ENCODE results near the gene PRR27.

Gene PRR27

DNA sequence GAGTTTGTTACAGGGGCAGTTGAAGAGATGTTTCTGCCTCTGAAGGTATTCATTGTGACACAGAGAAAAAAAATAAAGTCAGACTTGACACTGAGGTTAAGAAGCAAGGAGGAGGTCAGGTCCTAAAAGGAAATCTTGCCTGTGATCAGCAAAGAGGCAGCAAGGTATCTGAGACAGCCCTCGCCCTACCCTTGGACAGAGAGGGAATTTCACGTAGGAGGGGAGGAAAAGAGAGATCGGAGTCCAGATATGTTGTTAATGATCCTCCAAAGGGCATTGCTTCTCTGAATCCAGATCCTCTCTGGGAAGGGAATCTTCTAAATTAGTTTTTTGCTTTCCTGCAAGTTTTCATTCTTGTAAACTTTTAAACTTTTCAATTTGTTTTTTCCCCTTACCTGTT is 15.3 kb upstream of the PRR27 start:
- TF ChIP-seq, protein P1, sequence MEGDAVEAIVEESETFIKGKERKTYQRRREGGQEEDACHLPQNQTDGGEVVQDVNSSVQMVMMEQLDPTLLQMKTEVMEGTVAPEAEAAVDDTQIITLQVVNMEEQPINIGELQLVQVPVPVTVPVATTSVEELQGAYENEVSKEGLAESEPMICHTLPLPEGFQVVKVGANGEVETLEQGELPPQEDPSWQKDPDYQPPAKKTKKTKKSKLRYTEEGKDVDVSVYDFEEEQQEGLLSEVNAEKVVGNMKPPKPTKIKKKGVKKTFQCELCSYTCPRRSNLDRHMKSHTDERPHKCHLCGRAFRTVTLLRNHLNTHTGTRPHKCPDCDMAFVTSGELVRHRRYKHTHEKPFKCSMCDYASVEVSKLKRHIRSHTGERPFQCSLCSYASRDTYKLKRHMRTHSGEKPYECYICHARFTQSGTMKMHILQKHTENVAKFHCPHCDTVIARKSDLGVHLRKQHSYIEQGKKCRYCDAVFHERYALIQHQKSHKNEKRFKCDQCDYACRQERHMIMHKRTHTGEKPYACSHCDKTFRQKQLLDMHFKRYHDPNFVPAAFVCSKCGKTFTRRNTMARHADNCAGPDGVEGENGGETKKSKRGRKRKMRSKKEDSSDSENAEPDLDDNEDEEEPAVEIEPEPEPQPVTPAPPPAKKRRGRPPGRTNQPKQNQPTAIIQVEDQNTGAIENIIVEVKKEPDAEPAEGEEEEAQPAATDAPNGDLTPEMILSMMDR (IDR thresholded peaks at IDR 0.05; ENCODE audit: insufficient read depth, low read length, missing control alignments) = no peak
- ChIA-PET CTCF (no interaction called here), POLR2A (interaction anchor here (0.8 kb wide), 1 partner anchor 647 kb away, joined by 3 read pairs; no protein-coding TSS in a partner anchor)
- DNase-seq (ENCODE audit: low read depth, low spot score) = no peak
- no peak overlapping the region for H3K4me3 ChIP-seq (ENCODE audit: low read depth, low read length)

DNA sequence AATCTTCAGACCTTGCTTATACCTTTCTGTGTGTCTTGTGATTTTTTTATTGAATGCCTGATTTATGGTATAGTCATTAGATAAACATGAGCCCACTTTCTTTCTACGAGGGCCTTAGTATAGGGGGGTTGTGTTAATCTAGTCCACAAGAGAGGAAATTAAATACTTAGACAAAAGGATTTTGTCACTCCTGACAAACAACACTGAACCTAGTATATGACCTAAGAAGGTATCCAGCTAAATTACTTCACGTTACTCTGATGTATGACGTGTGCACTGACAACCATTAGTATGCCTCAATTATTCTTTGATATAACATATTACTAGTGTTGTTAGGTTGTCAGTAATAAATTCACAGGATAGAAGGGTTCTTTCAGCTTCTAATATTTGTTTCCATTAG is 2.8 kb upstream of the PRR27 start:
- DNase-seq (ENCODE audit: low read depth, low spot score) = no peak
- TF ChIP-seq, protein P1 (IDR thresholded peaks at IDR 0.05; ENCODE audit: insufficient read depth, low read length, missing control alignments) = no peak
- no peak overlapping the region for H3K4me3 ChIP-seq (ENCODE audit: low read depth, low read length)
- ChIA-PET CTCF (no interaction called here), POLR2A (no interaction called here)

DNA sequence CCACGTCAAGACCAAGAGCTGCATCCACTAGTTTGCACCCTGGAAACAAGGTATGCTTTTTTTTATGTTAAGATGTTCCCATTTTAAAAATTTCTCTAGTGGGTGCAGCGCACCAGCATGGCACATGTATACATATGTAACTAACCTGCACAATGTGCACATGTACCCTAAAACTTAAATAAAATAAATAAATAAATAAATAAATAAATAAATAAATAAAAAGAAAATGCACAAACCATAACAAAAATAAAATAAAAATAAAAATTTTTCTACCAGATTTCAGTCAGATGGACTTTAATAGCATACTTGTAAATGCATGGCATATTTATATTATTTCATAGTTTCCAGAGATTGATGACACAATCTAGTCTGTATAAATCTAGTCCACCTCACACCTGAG is 1.9 kb upstream of the PRR27 start:
- TF ChIP-seq, protein P1 (IDR thresholded peaks at IDR 0.05; ENCODE audit: insufficient read depth, low read length, missing control alignments) = no peak
- ChIA-PET POLR2A (no interaction called here), CTCF (no interaction called here)
- no peak overlapping the region for H3K4me3 ChIP-seq (ENCODE audit: low read depth, low read length)
- DNase-seq (ENCODE audit: low read depth, low spot score) = no peak

DNA sequence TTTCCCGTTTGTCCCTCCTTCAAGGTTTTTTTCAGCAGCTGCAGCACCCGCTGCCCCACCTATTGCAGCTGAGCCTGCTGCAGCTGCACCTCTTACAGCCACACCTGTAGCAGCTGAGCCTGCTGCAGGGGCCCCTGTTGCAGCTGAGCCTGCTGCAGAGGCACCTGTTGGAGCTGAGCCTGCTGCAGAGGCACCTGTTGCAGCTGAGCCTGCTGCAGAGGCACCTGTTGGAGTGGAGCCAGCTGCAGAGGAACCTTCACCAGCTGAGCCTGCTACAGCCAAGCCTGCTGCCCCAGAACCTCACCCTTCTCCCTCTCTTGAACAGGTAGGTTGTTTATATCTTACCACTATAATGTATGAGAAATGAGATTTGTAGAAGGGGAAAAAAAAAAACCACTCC is 4.5 kb downstream of the PRR27 start:
- DNase-seq (ENCODE audit: low read depth, low spot score) = no peak
- CTCF ChIA-PET = no interaction called here
- TF ChIP-seq, protein P1 (IDR thresholded peaks at IDR 0.05; ENCODE audit: insufficient read depth, low read length, missing control alignments) = no peak
- POLR2A ChIA-PET = no interaction called here
- no peak overlapping the region for H3K4me3 ChIP-seq (ENCODE audit: low read depth, low read length)

DNA sequence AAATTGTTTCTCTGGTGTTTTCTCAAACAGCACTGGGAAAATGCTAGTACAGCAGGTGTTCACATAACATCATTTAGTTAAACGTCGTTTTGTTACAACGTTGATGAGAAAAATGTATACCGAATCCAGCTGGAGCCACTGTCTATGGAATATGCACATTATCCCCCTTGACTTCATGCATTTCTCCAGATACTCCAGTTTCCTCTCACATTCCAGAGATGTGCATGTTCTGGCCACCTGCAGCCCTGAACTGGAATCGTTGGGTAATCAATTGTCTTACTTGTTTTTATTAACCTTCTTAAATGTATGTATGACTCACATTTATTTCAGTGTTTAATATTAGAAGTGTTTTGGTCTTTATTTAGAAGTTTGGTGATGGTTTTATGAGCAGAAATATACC is 23.1 kb downstream of the PRR27 start:
- TF ChIP-seq, protein P1 (IDR thresholded peaks at IDR 0.05; ENCODE audit: insufficient read depth, low read length, missing control alignments) = no peak
- CTCF ChIA-PET = no interaction called here

DNA sequence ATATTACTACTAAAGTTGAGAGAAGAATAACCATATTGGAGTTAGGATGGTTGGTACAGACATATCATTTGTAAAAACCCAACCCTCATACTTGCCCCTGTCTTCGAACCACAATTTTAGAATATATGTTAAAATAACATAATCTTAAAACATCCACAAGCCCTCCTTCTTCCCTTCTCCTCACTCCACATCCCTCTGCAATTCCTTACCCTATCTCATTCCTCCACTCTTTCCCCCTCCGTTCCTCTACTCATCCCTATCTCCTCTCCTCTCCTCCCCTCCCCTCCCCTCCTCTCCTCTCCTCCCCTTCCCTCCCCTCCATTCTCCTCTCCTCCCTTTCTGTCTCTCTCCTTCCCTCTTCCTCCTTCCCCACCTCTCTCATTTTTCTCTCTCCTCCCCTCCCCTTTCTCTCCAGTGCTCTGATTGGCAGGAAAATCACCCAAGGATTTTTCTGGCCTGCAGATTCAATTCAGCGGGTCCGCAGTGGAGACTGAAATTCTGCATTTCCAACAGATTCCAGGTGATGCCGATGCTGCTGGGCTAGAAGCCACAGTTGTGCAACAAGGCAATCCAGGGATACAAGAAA is 24.1 kb downstream of the PRR27 start:
- ChIA-PET POLR2A (no interaction called here), CTCF (no interaction called here)
- TF ChIP-seq, protein P1 (IDR thresholded peaks at IDR 0.05; ENCODE audit: insufficient read depth, low read length, missing control alignments) = no peak
- no peak for DNase-seq (ENCODE audit: low read depth, low spot score)
- no peak overlapping the region for H3K4me3 ChIP-seq (ENCODE audit: low read depth, low read length)

More for the DNA sequence above, 23.1 kb downstream of the PRR27 start:
- H3K4me3 ChIP-seq (ENCODE audit: low read depth, low read length) = no peak overlapping the region
- no peak for DNase-seq (ENCODE audit: low read depth, low spot score)
- POLR2A ChIA-PET = no interaction called here

Measured in AG04449 (cell line).